ENCODE measurements around the gene RREB1.

Gene RREB1

GRCh38 chr6:7198833-7199800, 91.4 kb downstream of the RREB1 start:
- no peak for DNase-seq

GRCh38 chr6:7200598-7201443, 93.1 kb downstream of the RREB1 start:
- peak; percentile 98 for DNase-seq

- no peak for DNase-seq
Measured at GRCh38 chr6:7201444-7201731, 93.6 kb downstream of the RREB1 start.

GRCh38 chr6:7201732-7202541, 94.2 kb downstream of the RREB1 start:
- no peak for DNase-seq

- no peak for DNase-seq
Measured at GRCh38 chr6:7202950-7203349, 95.2 kb downstream of the RREB1 start.

GRCh38 chr6:7203939-7204338, 96.2 kb downstream of the RREB1 start:
- DNase-seq, result peak; percentile 88

- no peak for DNase-seq
Measured at GRCh38 chr6:7204726-7205125, 97.0 kb downstream of the RREB1 start.

GRCh38 chr6:7207720-7208119, 100.0 kb downstream of the RREB1 start:
- no peak for DNase-seq

GRCh38 chr6:7213416-7213815, 105.7 kb downstream of the RREB1 start:
- no peak for DNase-seq

- no peak for DNase-seq
Measured at GRCh38 chr6:7214468-7214867, 106.7 kb downstream of the RREB1 start.

GRCh38 chr6:7215131-7215530, 107.4 kb downstream of the RREB1 start:
- no peak for DNase-seq

GRCh38 chr6:7215798-7216231, 108.1 kb downstream of the RREB1 start:
- no peak for DNase-seq

GRCh38 chr6:7216941-7217621, 109.3 kb downstream of the RREB1 start:
- DNase-seq, result no peak

GRCh38 chr6:7218406-7218988, 110.7 kb downstream of the RREB1 start:
- no peak for DNase-seq

GRCh38 chr6:7219310-7219709, 111.5 kb downstream of the RREB1 start:
- no peak for DNase-seq

GRCh38 chr6:7222197-7222596, 114.4 kb downstream of the RREB1 start:
- no peak for DNase-seq

- no peak for DNase-seq
Measured at GRCh38 chr6:7224731-7225130, 117.0 kb downstream of the RREB1 start.

GRCh38 chr6:7228662-7229375, 121.1 kb downstream of the RREB1 start:
- no peak for DNase-seq

GRCh38 chr6:7229376-7230326, 121.9 kb downstream of the RREB1 start:
- DNase-seq, result no peak

GRCh38 chr6:7230327-7230691, 122.5 kb downstream of the RREB1 start:
- DNase-seq, result no peak

All from NCI-H2029 (cell line).